Urinary bladder (tissue), 4 donors: ENCODE results near the gene LMCD1. TPM values are rescaled to one million over a fixed set of nuclear protein-coding genes. Genes with fewer than 3 reads are reported as not detected.

Experiments used
- DNase-seq: peaks from one replicate; pipeline ENCODE4 v3.0.0-alpha.2; 2015; ENCODE audit errors: extremely low spot score
- H3K27ac ChIP-seq: one replicate; pipeline ENCODE4 v1.5.1; 2013; ENCODE audit warnings: low read depth, mild to moderate bottlenecking, moderate library complexity
- H3K36me3 ChIP-seq: one replicate; pipeline ENCODE4 v1.6.1; 2013; ENCODE audit warnings: mild to moderate bottlenecking, moderate library complexity; ENCODE audit not compliant: insufficient read depth
- H3K4me1 ChIP-seq: one replicate; pipeline ENCODE4 v1.6.1; 2013; ENCODE audit warnings: mild to moderate bottlenecking, moderate library complexity; ENCODE audit not compliant: insufficient read depth
- H3K4me3 ChIP-seq: one replicate; pipeline ENCODE4 v1.5.1; 2013; ENCODE audit warnings: low read depth, low read length
- WGBS: extraction: QIAGEN DNeasy Blood & Tissue Kit; methylation state at CpG from one replicate; pipeline ENCODE4 v1.1.7; 2013; 5-methylcytosine and 5-hydroxymethylcytosine counted together
- polyA plus RNA-seq: library from polyadenylated mRNA; stranded (reverse); fragments of 200-250 nt; gene quantifications from one replicate; pipeline ENCODE4 v1.2.3, GENCODE V29; 2013
- total RNA-seq: library from RNA; depleted of rRNA; stranded (reverse); fragments of >200 nt; gene quantifications from one replicate; pipeline ENCODE4 v1.2.3, GENCODE V29; 2014
- donor health status: healthy with polysubstance abuse.
- donor health status: healthy.

LMCD1 gene
- total and polyA plus RNA-seq, 2 donors = 34.3 to 163 TPM

- H3K4me3 ChIP-seq = no peak overlapping the region
- H3K27ac ChIP-seq = no peak overlapping the region
- no peaks in the 10 kb centered on the region for H3K36me3 ChIP-seq
- 95% methylated on average over 9 of the region's 9 CpGs for WGBS
- DNase-seq = no peak
- no peaks in the 10 kb centered on the region for H3K4me1 ChIP-seq
Measured at GRCh38 chr3:8595695-8596115, 94.1 kb downstream of the LMCD1 start.

GRCh38 chr3:8596321-8597218 is 94.9 kb downstream of the LMCD1 start:
- H3K4me1 ChIP-seq = no peaks in the 10 kb centered on the region
- 84% methylated on average over 18 of the region's 18 CpGs for WGBS
- H3K27ac ChIP-seq = no peak overlapping the region
- H3K36me3 ChIP-seq = no peaks in the 10 kb centered on the region
- H3K4me3 ChIP-seq = no peak overlapping the region
- DNase-seq = no peak

DNA sequence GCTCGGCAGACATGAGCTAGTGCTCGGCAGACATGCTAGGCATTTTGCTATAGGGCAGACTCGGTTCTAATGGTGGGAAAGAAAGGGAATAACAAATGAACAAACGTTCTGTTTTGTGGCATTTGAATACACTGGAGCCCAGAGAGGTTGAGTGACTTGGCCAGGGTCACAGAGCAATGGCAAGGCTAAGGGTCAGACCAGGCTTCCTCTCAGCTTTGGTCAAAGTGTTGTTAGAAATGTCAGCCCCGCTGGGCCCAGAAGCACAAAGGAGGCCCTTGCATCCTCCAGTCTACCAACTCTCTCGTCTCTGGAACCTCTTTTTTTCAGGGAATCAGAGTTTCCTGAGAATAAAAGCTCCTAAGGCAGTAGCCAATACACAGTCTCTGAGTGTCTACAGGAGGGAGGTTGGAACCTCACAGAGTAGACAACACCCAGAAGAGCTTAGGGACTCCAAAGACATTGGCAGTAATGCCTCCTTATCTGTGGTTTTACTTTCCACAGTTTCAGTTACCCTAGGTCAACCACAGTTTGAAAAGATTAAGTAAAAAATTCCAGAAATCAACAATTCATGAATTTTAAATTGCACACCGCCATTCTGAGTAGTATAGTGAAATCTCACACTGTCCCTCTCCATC is 95.7 kb downstream of the LMCD1 start:
- 82% methylated on average over 7 of the region's 7 CpGs for WGBS
- Histone ChIP-seq H3K4me3 (no peak overlapping the region), H3K27ac (no peak overlapping the region), H3K4me1 (no peaks in the 10 kb centered on the region), H3K36me3 (no peaks in the 10 kb centered on the region)
- no peak for DNase-seq

DNA sequence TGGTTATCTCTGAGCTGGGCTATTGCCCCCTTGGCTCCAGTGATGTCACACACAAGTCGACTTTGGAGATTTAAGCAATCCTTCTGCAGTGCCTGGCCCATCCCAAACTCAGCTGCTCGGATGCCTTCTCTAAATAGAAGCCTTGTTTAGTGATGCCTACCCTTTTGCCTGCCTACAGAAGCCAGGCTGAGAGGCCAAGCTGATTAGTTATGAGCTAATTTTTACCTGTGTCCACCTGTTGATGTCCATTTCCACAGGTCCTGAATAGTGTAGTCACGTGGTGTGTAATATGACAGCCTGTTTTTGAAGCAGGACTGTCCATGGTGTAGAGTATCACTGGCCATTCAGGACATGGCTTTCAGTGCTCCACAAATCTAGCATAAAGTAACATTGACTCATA is 97.5 kb downstream of the LMCD1 start:
- H3K27ac ChIP-seq = no peak overlapping the region
- 76% methylated on average over 3 of the region's 3 CpGs for WGBS

DNA sequence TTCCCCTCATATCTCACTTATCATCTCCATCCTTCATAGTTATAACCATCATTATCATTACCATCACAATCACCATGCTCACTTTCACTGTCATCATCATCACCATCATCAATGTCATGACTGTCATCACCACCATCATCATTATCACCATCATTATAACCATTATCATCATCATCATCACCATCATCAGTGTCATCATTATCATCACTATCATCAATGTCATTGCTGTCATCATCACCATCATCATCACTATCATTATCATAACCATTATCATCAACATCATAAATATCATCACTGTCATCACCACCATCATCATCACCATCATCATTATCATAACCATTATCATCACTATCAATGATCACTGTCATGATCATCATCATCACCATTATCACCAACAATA is 98.8 kb downstream of the LMCD1 start:
- no peak overlapping the region for H3K4me3 ChIP-seq
- H3K4me1 ChIP-seq = no peaks in the 10 kb centered on the region
- H3K36me3 ChIP-seq = no peaks in the 10 kb centered on the region
- no peak overlapping the region for H3K27ac ChIP-seq
- DNase-seq = no peak

More for the DNA sequence above, 97.5 kb downstream of the LMCD1 start:
- no peak for DNase-seq
- Histone ChIP-seq H3K4me3 (no peak overlapping the region), H3K36me3 (no peaks in the 10 kb centered on the region), H3K4me1 (no peaks in the 10 kb centered on the region)

- Histone ChIP-seq H3K4me1 (no peaks in the 10 kb centered on the region), H3K27ac (no peak overlapping the region), H3K4me3 (no peak overlapping the region), H3K36me3 (no peaks in the 10 kb centered on the region)
- 68% methylated on average over 9 of the region's 9 CpGs for WGBS
- no peak for DNase-seq
Measured at GRCh38 chr3:8603115-8603710, 101.6 kb downstream of the LMCD1 start.

DNA sequence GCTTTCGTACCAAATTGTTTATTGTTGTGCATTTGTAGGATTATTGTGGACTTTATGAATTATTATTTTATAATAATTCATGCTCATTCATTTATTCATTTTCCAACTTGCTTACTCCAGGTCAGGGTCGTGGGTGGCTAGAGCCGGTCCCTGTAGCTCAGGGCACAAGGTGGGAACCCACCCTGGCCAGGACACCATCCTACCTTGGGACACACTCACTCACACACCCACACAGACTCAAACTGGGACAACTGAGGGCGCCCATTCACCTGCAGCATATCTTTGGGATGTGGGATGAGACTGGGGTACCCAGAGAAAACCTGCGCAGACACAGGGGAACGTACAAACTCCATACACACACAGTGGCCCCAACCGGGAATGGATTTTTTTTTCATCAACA is 102.4 kb downstream of the LMCD1 start:
- Histone ChIP-seq H3K36me3 (no peaks in the 10 kb centered on the region), H3K4me3 (no peak overlapping the region), H3K4me1 (no peaks in the 10 kb centered on the region), H3K27ac (no peak overlapping the region)
- DNase-seq = no peak
- WGBS = 95% methylated on average over 7 of the region's 7 CpGs

DNA sequence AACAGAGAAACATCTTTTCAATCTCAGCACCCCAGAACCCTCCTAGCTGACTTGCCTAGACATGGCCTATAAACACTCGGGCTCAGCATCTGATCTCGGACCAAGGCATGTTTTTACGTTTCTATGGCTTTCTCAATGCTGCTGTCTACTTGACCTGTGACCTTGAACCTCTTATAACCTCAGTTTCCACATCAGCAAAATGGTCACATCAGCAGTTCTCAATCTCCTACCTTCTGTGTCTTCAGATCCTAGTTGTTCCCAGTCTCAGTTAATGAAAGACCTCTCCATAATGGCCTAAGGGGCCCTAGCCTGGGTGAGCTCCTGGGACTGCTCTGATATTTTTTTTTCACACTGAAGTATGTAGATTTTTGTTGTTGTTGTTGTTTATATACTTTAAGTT is 103.4 kb downstream of the LMCD1 start:
- WGBS = 90% methylated on average over 3 of the region's 3 CpGs
- H3K27ac ChIP-seq = no peak overlapping the region
- DNase-seq = no peak
- H3K4me3 ChIP-seq = no peak overlapping the region
- no peaks in the 10 kb centered on the region for H3K4me1 ChIP-seq
- H3K36me3 ChIP-seq = no peaks in the 10 kb centered on the region

- H3K4me3 ChIP-seq = no peak overlapping the region
- WGBS = 31% methylated on average over 7 of the region's 7 CpGs
- no peak for DNase-seq
- no peak overlapping the region for H3K27ac ChIP-seq
- H3K4me1 ChIP-seq = no peaks in the 10 kb centered on the region
- no peaks in the 10 kb centered on the region for H3K36me3 ChIP-seq
Measured at GRCh38 chr3:8606701-8607231, 105.1 kb downstream of the LMCD1 start.

GRCh38 chr3:8607234-8608040 is 105.8 kb downstream of the LMCD1 start:
- no peaks in the 10 kb centered on the region for H3K36me3 ChIP-seq
- H3K4me3 ChIP-seq = no peak overlapping the region
- 36% methylated on average over 7 of the region's 7 CpGs for whole genome bisulfite sequencing
- H3K4me1 ChIP-seq = no peaks in the 10 kb centered on the region
- peak; percentile 80 for DNase-seq
- no peak overlapping the region for H3K27ac ChIP-seq

DNA sequence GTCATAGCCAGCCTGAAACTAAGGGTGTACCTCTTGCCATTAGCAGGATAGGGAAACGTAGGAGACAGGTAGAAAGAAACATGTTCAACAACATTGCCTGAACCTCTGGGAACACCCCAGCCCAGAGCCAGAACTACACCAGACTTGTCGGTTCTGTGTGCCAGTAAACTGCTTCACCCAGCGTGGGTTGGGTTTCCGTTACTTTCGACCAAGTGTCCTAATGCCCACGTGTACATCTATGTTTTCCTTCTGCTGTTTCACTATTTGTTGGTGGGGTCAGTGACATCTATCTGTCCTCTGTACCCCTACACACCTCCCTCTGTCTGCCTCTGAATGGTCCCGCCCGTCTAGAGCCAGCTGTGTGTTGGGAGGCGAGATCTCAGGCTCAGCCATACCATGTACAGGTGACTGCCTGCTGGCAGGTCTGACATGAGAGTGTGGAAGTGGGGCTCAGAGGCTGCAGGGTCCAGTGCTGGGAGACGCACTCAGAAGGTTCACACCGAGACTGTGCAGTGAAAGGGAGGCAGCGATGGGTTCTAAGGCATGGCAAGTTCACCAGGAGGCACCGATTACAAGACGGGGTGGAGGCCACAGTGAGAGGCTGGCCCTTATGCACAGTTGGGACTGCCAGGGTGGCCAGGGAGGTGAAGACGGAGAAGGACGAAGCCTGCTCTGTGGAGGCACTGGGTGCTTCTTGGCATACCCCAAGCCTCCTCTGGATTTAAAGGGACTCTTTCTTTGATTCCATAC is 106.6 kb downstream of the LMCD1 start:
- DNase-seq = no peak
- Histone ChIP-seq H3K36me3 (no peaks in the 10 kb centered on the region), H3K27ac (no peak overlapping the region), H3K4me3 (no peak overlapping the region), H3K4me1 (no peaks in the 10 kb centered on the region)
- WGBS = 92% methylated on average over 16 of the region's 16 CpGs

DNA sequence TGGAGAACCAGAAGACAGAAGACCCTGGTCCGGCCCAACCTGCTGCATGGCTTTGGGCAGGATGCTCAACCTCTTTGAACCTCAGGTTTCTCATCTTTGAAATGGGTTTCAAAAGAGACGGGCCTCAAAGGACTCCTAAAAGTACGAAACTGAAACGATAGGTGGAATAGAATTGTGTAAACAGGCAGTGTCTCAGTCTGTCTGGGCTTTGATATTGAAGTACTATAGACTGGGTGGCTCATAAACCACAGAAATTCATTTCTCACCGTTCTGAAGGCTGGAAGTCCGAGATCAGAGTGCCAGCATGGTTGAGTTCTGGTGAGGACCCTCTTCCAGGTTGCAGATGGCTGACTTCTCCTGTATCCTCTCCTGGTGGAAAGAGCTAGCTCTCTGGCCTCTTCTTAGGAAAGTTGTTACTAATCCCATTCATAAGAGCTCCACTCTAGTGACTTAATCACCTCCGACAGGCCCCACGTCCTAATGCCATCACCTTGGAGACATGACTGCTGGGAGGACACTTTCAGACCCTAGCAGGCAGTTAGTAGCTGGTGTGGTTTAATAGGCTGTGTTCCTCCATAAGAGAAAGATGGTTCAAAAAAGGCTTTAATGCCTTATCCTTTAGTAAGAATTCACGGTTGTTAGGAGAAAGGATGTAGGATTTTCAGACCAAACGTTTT is 107.3 kb downstream of the LMCD1 start:
- Histone ChIP-seq H3K4me3 (no peak overlapping the region), H3K27ac (no peak overlapping the region), H3K4me1 (no peaks in the 10 kb centered on the region), H3K36me3 (no peaks in the 10 kb centered on the region)
- 86% methylated on average over 10 of the region's 10 CpGs for WGBS
- DNase-seq = no peak
